ENCODE measurements around the gene CD74.

DNA sequence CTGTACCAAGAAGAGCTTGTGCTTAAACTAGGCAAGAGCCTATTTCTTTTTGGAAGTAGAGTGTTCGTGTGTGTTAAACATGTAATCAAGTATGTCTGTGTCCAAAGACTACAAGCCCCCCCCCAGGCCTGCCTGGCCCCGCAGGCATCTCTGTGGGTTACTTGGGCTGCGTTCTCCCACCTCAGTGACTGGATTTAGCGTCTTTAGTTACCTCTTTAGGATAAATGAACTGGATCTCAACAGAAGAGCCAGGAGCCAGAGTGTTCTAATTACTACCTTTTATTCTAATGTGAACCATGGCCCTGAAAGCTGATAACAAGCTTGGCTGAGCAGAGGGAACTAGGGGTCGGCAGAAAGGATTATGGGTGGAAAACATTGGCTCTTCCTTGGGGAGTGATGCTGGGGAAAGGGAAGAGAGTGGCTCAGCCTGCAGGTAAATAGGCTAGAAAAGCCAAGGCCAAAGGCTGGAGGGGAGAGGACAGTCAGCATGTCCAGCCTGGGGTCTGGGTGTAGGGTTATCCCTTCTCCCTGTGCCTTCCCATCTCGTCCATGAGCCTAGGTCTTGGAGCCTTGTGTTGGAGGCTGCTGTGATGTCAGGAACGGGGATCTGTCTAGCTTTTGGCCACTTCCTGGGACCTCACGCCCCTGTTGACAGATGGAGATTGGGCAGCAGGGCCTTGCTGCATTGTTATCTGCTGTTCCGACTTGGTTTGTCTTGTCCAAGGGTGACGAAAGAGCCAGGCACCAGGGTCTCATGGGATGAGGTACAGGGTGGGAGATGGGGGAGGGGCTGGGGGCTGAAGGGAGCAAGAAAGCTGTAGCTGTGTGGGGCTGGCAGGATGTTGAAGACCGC lies 11.1 kb downstream of the CD74 start:
- TF ChIP-seq POLR2AphosphoS5 (IDR thresholded peaks at IDR 0.05; ENCODE audit: low read depth, low read length) (0 out of 2 replicates have a peak, but pooled peaks have one; percentile 26), REST (IDR thresholded peaks at IDR 0.05; ENCODE audit: insufficient read depth in 1 of 2, low read depth in 2 of 2, low read length in 2 of 2) (no peak)

All from PFSK-1 (cell line).